H1 (cell line): ENCODE results near the gene GNB5. TPM values are rescaled to one million over a fixed set of nuclear protein-coding genes. Genes with fewer than 3 reads are reported as not detected.

Experiments used
- CTCF ChIA-PET: fragments of 300-600 bp; sonication (Branson Sonifier 250); formaldehyde crosslinking; loops from one replicate; lab custom pipeline; 2021; ENCODE audit not compliant: partially characterized antibody; lab: Charles Lee
- POLR2A ChIA-PET: fragments of 300-600 bp; sonication (Branson Sonifier 250); formaldehyde crosslinking; loops from one replicate; lab custom pipeline; 2021; ENCODE audit warnings: inconsistent platforms; ENCODE audit not compliant: partially characterized antibody; lab: Charles Lee
- DNase-seq, 2 experiments: peaks; one replicate each; pipeline versions ENCODE4 v3.0.0 to v3.0.0-alpha.2; 2010 to 2022; ENCODE audit warnings: low spot score in 2 of 2, low read depth in 1 of 2, mixed read lengths in 1 of 2
- FAIRE-seq: peaks from 2 replicates; lab custom pipeline; 2011; peaks lifted over from hg19 to GRCh38; lab: Jason Lieb, UNC
- H2AFZ ChIP-seq: 2 replicates; pipeline ENCODE4 v1.8.1; 2012; ENCODE audit warnings: low read length, inconsistent platforms
- H2AK5ac ChIP-seq: 2 replicates; pipeline ENCODE4 v1.6.1; 2013; ENCODE audit warnings: low read depth, low read length
- H2BK120ac ChIP-seq: replicated peaks from 2 replicates; pipeline ENCODE3; 2013; ENCODE audit warnings: low read depth, low read length, inconsistent platforms
- H2BK12ac ChIP-seq: 2 replicates; pipeline ENCODE4 v1.6.1; 2013; ENCODE audit warnings: low read depth, low read length
- H2BK15ac ChIP-seq: 2 replicates; pipeline ENCODE4 v1.6.1; 2013; ENCODE audit warnings: low read length
- H2BK20ac ChIP-seq: 2 replicates; pipeline ENCODE4 v1.6.1; 2013; ENCODE audit warnings: low read length
- H2BK5ac ChIP-seq: 2 replicates; pipeline ENCODE4 v1.6.1; 2013; ENCODE audit warnings: low read depth, low read length
- H3K14ac ChIP-seq: 2 replicates; pipeline ENCODE4 v1.6.1; 2013; ENCODE audit warnings: inconsistent platforms; ENCODE audit not compliant: insufficient read length
- H3K18ac ChIP-seq: 2 replicates; pipeline ENCODE4 v1.6.1; 2013; ENCODE audit warnings: low read length; ENCODE audit errors: extremely low read depth
- H3K23ac ChIP-seq: 2 replicates; pipeline ENCODE4 v1.6.1; 2013; ENCODE audit warnings: inconsistent platforms; ENCODE audit not compliant: insufficient read length
- H3K23me2 ChIP-seq: 2 replicates; pipeline ENCODE4 v1.6.1; 2013; ENCODE audit warnings: low read depth, low read length
- H3K27ac ChIP-seq: 2 replicates; pipeline ENCODE4 v1.6.1; 2011; ENCODE audit warnings: low read depth, low read length, inconsistent platforms
- H3K27me3 ChIP-seq, 4 experiments: replicated peaks in 1 of 4; 1 replicate in 1 of 4; 2 replicates in 3 of 4; pipeline versions ENCODE4 v1.6.1 to v1.8.1; 2011 to 2013; ENCODE audit warnings: low read length in 3 of 4, mild to moderate bottlenecking in 3 of 4, inconsistent platforms in 2 of 4, mixed read lengths in 2 of 4, moderate library complexity in 1 of 4; ENCODE audit not compliant: control insufficient read depth in 3 of 4, insufficient read depth in 3 of 4; ENCODE audit errors: extremely low read depth in 1 of 4
- H3K36me3 ChIP-seq, 4 experiments: 2 replicates each; pipeline versions ENCODE4 v1.6.1 to v1.8.1; 2011 to 2013; ENCODE audit warnings: mild to moderate bottlenecking in 4 of 4, low read length in 3 of 4, moderate library complexity in 2 of 4, control low read depth in 1 of 4, inconsistent platforms in 1 of 4; ENCODE audit not compliant: insufficient read depth in 4 of 4, control insufficient read depth in 2 of 4
- H3K4ac ChIP-seq: replicated peaks from 2 replicates; pipeline ENCODE3; 2013; ENCODE audit warnings: low read length, low read depth, mixed read lengths, inconsistent platforms; ENCODE audit not compliant: insufficient read length
- H3K4me1 ChIP-seq, 4 experiments: replicated peaks in 1 of 4; 1 replicate in 1 of 4; 2 replicates in 3 of 4; pipeline versions ENCODE4 v1.6.1 to v1.8.1; 2011 to 2013; ENCODE audit warnings: low read length in 3 of 4, inconsistent platforms in 2 of 4, mixed read lengths in 1 of 4; ENCODE audit not compliant: insufficient read depth in 4 of 4, control insufficient read depth in 3 of 4
- H3K4me2 ChIP-seq, 2 experiments: 2 replicates each; pipeline versions ENCODE4 v1.6.1 to v1.8.1; 2011 to 2013; ENCODE audit warnings: low read depth in 2 of 2, low read length in 2 of 2, control low read depth in 1 of 2, inconsistent platforms in 1 of 2, mild to moderate bottlenecking in 1 of 2; ENCODE audit not compliant: insufficient read depth in 1 of 2
- H3K4me3 ChIP-seq, 4 experiments: fragments of 200-600, 300-600 bp in 1 of 4; sonication (generic), shearing (Covaris generic), sonication (Bioruptor Twin) in 1 of 4; 2 replicates each; pipeline versions ENCODE4 v1.5.1 to v1.8.1; 2011 to 2016; ENCODE audit warnings: low read length in 4 of 4, low read depth in 3 of 4, control low read depth in 2 of 4, inconsistent platforms in 2 of 4, mild to moderate bottlenecking in 2 of 4, mixed read lengths in 1 of 4, moderate library complexity in 1 of 4; ENCODE audit not compliant: insufficient read depth in 2 of 4; ENCODE audit errors: extremely low read depth in 1 of 4
- H3K56ac ChIP-seq: replicated peaks from 2 replicates; pipeline ENCODE3; 2013; ENCODE audit warnings: low read depth, mild to moderate bottlenecking, mixed read lengths, low read length, inconsistent platforms; ENCODE audit not compliant: insufficient read length
- H3K79me1 ChIP-seq: 2 replicates; pipeline ENCODE4 v1.6.1; 2013; ENCODE audit warnings: low read depth, low read length, control low read depth
- H3K79me2 ChIP-seq, 2 experiments: 2 replicates each; pipeline versions ENCODE4 v1.6.1 to v1.8.1; 2012 to 2013; ENCODE audit warnings: low read length in 2 of 2, mild to moderate bottlenecking in 2 of 2, inconsistent platforms in 1 of 2; ENCODE audit not compliant: insufficient read depth in 2 of 2, control insufficient read depth in 1 of 2
- H3K9ac ChIP-seq, 4 experiments: replicated peaks in 1 of 4; 1 replicate in 1 of 4; 2 replicates in 3 of 4; pipeline versions ENCODE4 v1.6.1 to v1.8.1; 2011 to 2013; ENCODE audit warnings: low read depth in 3 of 4, low read length in 3 of 4, control low read depth in 2 of 4, mild to moderate bottlenecking in 2 of 4, moderate library complexity in 2 of 4, inconsistent platforms in 1 of 4; ENCODE audit errors: extremely low read depth in 1 of 4
- H3K9me3 ChIP-seq, 2 experiments: 2 replicates each; pipeline versions ENCODE4 v1.6.1 to v1.8.1; 2012 to 2013; ENCODE audit warnings: mild to moderate bottlenecking in 2 of 2, moderate library complexity in 2 of 2, control low read depth in 1 of 2, inconsistent platforms in 1 of 2, low read depth in 1 of 2, low read length in 1 of 2, mixed read lengths in 1 of 2; ENCODE audit not compliant: insufficient read depth in 2 of 2
- H4K20me1 ChIP-seq, 2 experiments: replicated peaks in 1 of 2; 2 replicates each; pipeline versions ENCODE3 to v1.8.1; 2011 to 2013; ENCODE audit warnings: inconsistent platforms in 2 of 2, low read length in 2 of 2, mild to moderate bottlenecking in 1 of 2; ENCODE audit not compliant: insufficient read depth in 2 of 2, control insufficient read depth in 1 of 2
- H4K5ac ChIP-seq: 2 replicates; pipeline ENCODE4 v1.6.1; 2013; ENCODE audit warnings: low read length, low read depth, mixed read lengths, inconsistent platforms; ENCODE audit not compliant: insufficient read length
- H4K8ac ChIP-seq: 2 replicates; pipeline ENCODE4 v1.8.0; 2013; ENCODE audit warnings: mild to moderate bottlenecking, moderate library complexity, low read length, inconsistent platforms; ENCODE audit not compliant: insufficient read depth; ENCODE audit errors: extremely low read depth
- H4K91ac ChIP-seq: replicated peaks from 2 replicates; pipeline ENCODE3; 2013; ENCODE audit warnings: low read length, mixed read lengths, inconsistent platforms; ENCODE audit not compliant: insufficient read length
- GTF2F1 ChIP-seq: IDR thresholded peaks from 2 replicates; pipeline ENCODE4 v1.6.1; 2012; ENCODE audit warnings: low read depth, low read length, improper control_type of control experiment, borderline replicate concordance
- WGBS, 2 experiments: shearing (Covaris generic) in 1 of 2; methylation state at CpG; one replicate each; pipeline versions ENCODE4 v1.1.6 to v1.1.7; 2013 to 2015; ENCODE audit warnings: low lambda C conversion rate in 2 of 2, mixed read lengths in 2 of 2, inconsistent platforms in 1 of 2, low coverage in 1 of 2, missing lambda C conversion rate in 1 of 2; ENCODE audit not compliant: insufficient replicate concordance in 2 of 2, insufficient coverage in 1 of 2, insufficient read length in 1 of 2; ENCODE audit errors: extremely low coverage in 1 of 2, missing lambda C conversion rate in 1 of 2; 5-methylcytosine and 5-hydroxymethylcytosine counted together
- polyA plus RNA-seq, 7 experiments: library from polyadenylated mRNA; depleted of rRNA in 3 of 7; stranded (reverse) in 5 of 7; unstranded in 2 of 7; fragments of >200 nt in 5 of 7; fragments of 200-250 nt in 2 of 7; gene quantifications; 1 replicate in 5 of 7; 2 replicates in 1 of 7; 4 replicates in 1 of 7; pipeline versions ENCODE4 v1.2.1 to v1.2.3, GENCODE V29; 2011 to 2013; ENCODE audit warnings: missing spikeins in 2 of 7, mixed read lengths in 2 of 7
- total RNA-seq: library from RNA; stranded (reverse); fragmentation: NEBNext Ultra II Directional; extraction: Animal tissue kit (Norgen Biotek cat#: 25700); gene quantifications from 2 replicates; pipeline ENCODE4 v1.2.1, GENCODE V29; 2021

Gene GNB5
- total and polyA plus RNA-seq, 2 of the 8 experiments (the other 6 are each of a cell fraction or from before 2014, with no cell fraction given) = 21.7 to 42.5 TPM

DNA sequence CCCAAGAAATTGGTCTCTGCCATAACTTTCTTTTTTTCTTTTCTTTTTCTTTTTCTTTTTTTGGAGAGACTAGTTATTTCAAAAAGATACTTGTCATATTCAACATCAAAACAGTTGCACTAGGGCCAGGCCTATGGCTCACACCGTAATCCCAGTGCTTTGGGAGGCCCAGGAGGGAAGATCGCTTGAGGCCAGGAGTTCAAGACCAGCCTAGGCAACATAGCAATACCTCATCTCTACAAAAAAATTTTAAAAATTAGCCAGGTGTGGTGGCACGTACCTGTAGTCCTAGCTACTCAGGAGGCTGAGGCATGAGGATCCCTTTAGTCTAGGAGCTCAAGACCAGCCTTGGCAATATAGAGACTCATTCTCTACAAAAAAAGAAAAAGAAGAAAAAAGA, 49.0 kb upstream of the GNB5 start:
- H3K4me2 ChIP-seq = no peak overlapping the region
- ChIA-PET POLR2A (interaction anchor here (0.7 kb wide), 1 partner anchor 8 kb away, joined by 3 read pairs; no protein-coding TSS in a partner anchor), CTCF (interaction anchor here (0.8 to 3.1 kb wide), 6 partner anchors 13 to 32 kb away, joined by 3 to 23 read pairs (median 5); no protein-coding TSS in a partner anchor)
- no peak overlapping the region for H3K23ac ChIP-seq
- no peaks in the 10 kb centered on the region for H3K9me3 ChIP-seq
- H2BK15ac ChIP-seq = no peak overlapping the region
- no peak overlapping the region for H2BK5ac ChIP-seq
- no peaks in the 10 kb centered on the region for H3K79me2 ChIP-seq
- H4K8ac ChIP-seq = no peak overlapping the region
- no peak overlapping the region for H4K5ac ChIP-seq
- H3K79me1 ChIP-seq = no peaks in the 10 kb centered on the region
- H3K4me3 ChIP-seq = no peak overlapping the region
- peaks cover 19 to 59% (median 44%) of the 10 kb centered on the region in 4 experiments; a peak in 6 of 8 replicates for H3K36me3 ChIP-seq
- no peak for TF ChIP-seq GTF2F1
- TF ChIP-seq, all 59 proteins: peak for 0
- no peak overlapping the region for H2AK5ac ChIP-seq
- H3K27ac ChIP-seq = no peak overlapping the region
- no peak overlapping the region for H3K18ac ChIP-seq
- no peak overlapping the region for H2BK20ac ChIP-seq
- H3K27me3 ChIP-seq = no peaks in the 10 kb centered on the region
- H3K9ac ChIP-seq = no peak overlapping the region
- no peak overlapping the region for H3K14ac ChIP-seq
- no peak overlapping the region for H2BK12ac ChIP-seq
- H3K4me1 ChIP-seq = no peaks in the 10 kb centered on the region
- no peak overlapping the region for H3K56ac ChIP-seq
- DNase-seq (no peak), FAIRE-seq (no peak)
- H4K91ac ChIP-seq = no peak overlapping the region
- H3K23me2 ChIP-seq = no peaks in the 10 kb centered on the region
- no peak overlapping the region for H2AFZ ChIP-seq
- H2BK120ac ChIP-seq = no peak overlapping the region
- H4K20me1 ChIP-seq = no peaks in the 10 kb centered on the region
- WGBS, 2 experiments = 79% methylated on average over 3 of the region's 3 CpGs; no CpG with 5 or more reads in 1 of the 2 experiments
- H3K4ac ChIP-seq = no peak overlapping the region
